ENCODE data around the gene SPI1.
"Not testable (repeated sequence)": the region's sequence is repeated elsewhere in the genome, so short reads cannot be mapped to it uniquely, and the experiment has no call there.

SPI1 gene

DNA sequence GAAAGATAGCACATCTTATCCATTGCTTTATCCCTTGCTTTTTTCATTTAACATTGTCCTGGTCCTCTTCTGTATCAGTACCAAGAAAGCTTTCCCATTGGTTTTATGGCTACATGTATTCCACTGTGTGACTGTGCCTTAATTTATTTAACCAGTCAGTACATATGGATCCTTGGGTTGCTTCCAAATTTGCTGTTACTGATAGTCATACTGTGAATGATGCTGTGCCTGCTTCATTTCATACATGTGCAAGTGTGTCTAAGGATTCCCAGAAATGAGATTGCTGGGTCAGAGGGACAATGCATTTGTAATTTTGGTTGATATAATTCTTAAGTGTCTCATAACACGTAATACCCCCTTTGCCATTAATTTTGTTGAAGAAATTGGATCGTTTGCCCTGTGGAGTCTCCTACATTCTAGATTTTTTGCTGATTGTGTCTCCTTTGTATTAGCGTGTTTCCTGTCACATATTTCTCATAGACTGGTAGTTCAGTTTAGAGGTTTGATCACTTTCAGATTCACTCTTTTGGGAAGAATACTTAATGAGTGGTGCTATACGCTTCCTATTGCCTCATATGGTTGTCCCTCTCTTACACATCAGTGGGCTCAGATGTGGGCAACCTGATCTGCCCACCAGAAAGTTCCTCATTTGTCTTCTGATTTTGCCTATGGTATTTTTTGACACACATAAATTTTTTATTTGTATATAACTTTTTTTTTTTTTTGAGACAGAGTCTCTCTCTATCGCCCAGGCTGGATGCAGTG lies 61.1 kb downstream of the SPI1 start:
- no peak for DNase-seq

GRCh38 chr11:47316501-47316900 lies 61.8 kb downstream of the SPI1 start:
- not testable (repeated sequence) for DNase-seq

DNA sequence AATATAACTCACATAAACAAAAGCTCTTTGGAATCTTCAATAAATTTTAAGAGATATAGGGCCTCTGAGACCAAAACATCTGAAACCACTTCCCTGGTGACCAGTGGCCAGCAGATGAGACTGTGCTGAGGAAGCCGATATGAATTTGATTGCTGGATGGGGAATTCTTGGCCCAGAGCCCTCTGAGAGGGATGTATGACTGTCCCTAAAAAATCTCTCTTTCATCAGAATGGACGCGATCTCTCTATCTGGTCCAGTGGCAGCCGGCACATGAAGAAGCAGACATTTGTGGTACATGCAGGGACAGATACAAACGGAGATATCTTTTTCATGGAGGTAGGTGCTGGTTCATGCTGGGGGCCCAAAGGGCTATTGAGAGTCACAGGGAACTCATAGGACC lies 63.4 kb downstream of the SPI1 start:
- DNase-seq: no peak

GRCh38 chr11:47308050-47308823 lies 70.1 kb downstream of the SPI1 start:
- no peak for DNase-seq

DNA sequence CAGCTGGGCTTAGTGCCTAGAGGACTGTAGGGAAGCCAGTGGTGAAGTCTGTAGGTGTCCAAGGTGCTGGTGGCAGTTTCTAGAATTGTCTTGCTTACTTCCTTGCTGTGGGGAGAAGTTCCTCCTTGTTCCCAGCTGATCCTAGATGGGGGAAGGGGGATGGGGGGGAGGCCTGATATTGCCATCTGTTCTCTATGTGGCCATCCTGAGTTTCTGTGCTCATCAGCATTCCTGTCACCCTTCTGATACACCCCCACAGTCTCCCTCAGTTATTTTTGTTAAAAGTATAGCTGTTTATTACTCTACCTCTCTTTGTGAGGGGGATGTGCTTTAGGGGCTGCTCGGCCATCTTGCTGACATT lies 71.9 kb downstream of the SPI1 start:
- DNase-seq: no peak

GRCh38 chr11:47305734-47306483 lies 72.4 kb downstream of the SPI1 start:
- no peak for DNase-seq

All from activated naive CD4-positive, alpha-beta T cell treated with Interleukin-2 at 50 U/mL for 16 hours (primary cell).